GM19468 (cell line): ENCODE measurements around the gene CASS4.

Experiments
- ATAC-seq: cut with Tn5 transposase; IDR thresholded peaks from one replicate; pipeline ENCODE4 v1.9.1; 2021; ENCODE audit warnings: mild to moderate bottlenecking, moderate library complexity, moderate number of reproducible peaks; ENCODE audit not compliant: unreplicated experiment; ENCODE audit errors: extremely low read depth

CASS4 gene

GRCh38 chr20:56420940-56421688 lies 9.1 kb downstream of the CASS4 start:
- no peak for ATAC-seq

- no peak for ATAC-seq
These were observed 10.2 kb downstream of the CASS4 start for GRCh38 chr20:56422076-56422823.

GRCh38 chr20:56422824-56423189 lies 10.7 kb downstream of the CASS4 start:
- ATAC-seq: no peak

GRCh38 chr20:56423211-56423610 lies 11.2 kb downstream of the CASS4 start:
- ATAC-seq: no peak

GRCh38 chr20:56423886-56424285 lies 11.8 kb downstream of the CASS4 start:
- ATAC-seq: no peak

GRCh38 chr20:56424931-56425330 lies 12.9 kb downstream of the CASS4 start:
- no peak for ATAC-seq

GRCh38 chr20:56426026-56426425 lies 14.0 kb downstream of the CASS4 start:
- ATAC-seq: no peak

- ATAC-seq: no peak
These were observed 14.9 kb downstream of the CASS4 start for GRCh38 chr20:56426926-56427325.

- ATAC-seq: no peak
These were observed 15.7 kb downstream of the CASS4 start for GRCh38 chr20:56427797-56428196.

- ATAC-seq: no peak
These were observed 16.4 kb downstream of the CASS4 start for GRCh38 chr20:56428410-56428809.

GRCh38 chr20:56428881-56429280 lies 16.8 kb downstream of the CASS4 start:
- no peak for ATAC-seq

- no peak for ATAC-seq
These were observed 17.4 kb downstream of the CASS4 start for GRCh38 chr20:56429502-56429901.

GRCh38 chr20:56429941-56430340 lies 17.9 kb downstream of the CASS4 start:
- ATAC-seq: no peak

GRCh38 chr20:56430461-56430860 lies 18.4 kb downstream of the CASS4 start:
- no peak for ATAC-seq

- ATAC-seq: no peak
These were observed 18.9 kb downstream of the CASS4 start for GRCh38 chr20:56430957-56431356.

- ATAC-seq: no peak
These were observed 19.4 kb downstream of the CASS4 start for GRCh38 chr20:56431471-56431870.

- no peak for ATAC-seq
These were observed 21.3 kb downstream of the CASS4 start for GRCh38 chr20:56433221-56433879.

GRCh38 chr20:56433880-56434255 lies 21.8 kb downstream of the CASS4 start:
- no peak for ATAC-seq

- ATAC-seq: no peak
These were observed 25.3 kb downstream of the CASS4 start for GRCh38 chr20:56437196-56437960.

- no peak for ATAC-seq
These were observed 26.2 kb downstream of the CASS4 start for GRCh38 chr20:56438284-56438683.
